HCT116 (cell line): ENCODE results near the gene CYP17A1. TPM values are rescaled to one million over a fixed set of nuclear protein-coding genes. Genes with fewer than 3 reads are reported as not detected.
"Not testable (repeated sequence)": the region's sequence is repeated elsewhere in the genome, so short reads cannot be mapped to it uniquely, and the experiment has no call there.

ENCODE experiments used
- ATAC-seq: fragments of 200-7000 bp; cut with Tn5 transposase; 2 replicates; pipeline ENCODE4 v1.9.1; 2020; ENCODE audit warnings: mild to moderate bottlenecking, moderate library complexity
- BruUV-seq: library from RNA; stranded (reverse); fragments of 400-500 nt; replicated peaks from 2 replicates; lab custom pipeline; 2021; lab: Mats Ljungman, UMichigan
- CTCF ChIA-PET: fragments of 300-600 bp; sonication (Branson Sonifier 250); formaldehyde crosslinking; loops from one replicate; lab custom pipeline; 2021; ENCODE audit warnings: antibody characterized with exemption; lab: Charles Lee
- POLR2A ChIA-PET: fragments of 300-600, 350-600 bp; sonication (Branson Sonifier 250); formaldehyde crosslinking; loops from one replicate; lab custom pipeline; 2021; ENCODE audit warnings: antibody characterized with exemption; lab: Charles Lee
- RAD21 ChIA-PET, 2 experiments: fragments of 300-600 bp; sonication (Branson Sonifier 250); formaldehyde crosslinking; loops; one replicate each; lab custom pipeline; 2023; ENCODE audit warnings: low total read pairs in 2 of 2; ENCODE audit not compliant: uncharacterized antibody in 2 of 2, unreplicated experiment in 2 of 2, low non-redundant PET in 1 of 2; lab: Charles Lee
- DNase-seq: peaks from one replicate; pipeline ENCODE4 v3.0.0-alpha.2; 2010; ENCODE audit warnings: low read depth, low spot score
- H2AFZ ChIP-seq: fragments of 200-600 bp; shearing (Covaris generic), sonication (generic); 2 replicates; pipeline ENCODE4 v1.6.1; 2017; ENCODE audit warnings: low read depth, mixed run types, mixed read lengths, antibody characterized with exemption, low read length; ENCODE audit not compliant: poor library complexity, severe bottlenecking
- H3K27ac ChIP-seq: 2 replicates; pipeline ENCODE4 v1.5.1; 2012; ENCODE audit warnings: low read depth, low read length
- H3K27me3 ChIP-seq: fragments of 200-600 bp; sonication (generic); 2 replicates; pipeline ENCODE4 v1.6.1; 2016; ENCODE audit warnings: mixed run types, low read length, mixed read lengths; ENCODE audit not compliant: insufficient read depth
- H3K36me3 ChIP-seq, 2 experiments: fragments of 200-500 bp in 1 of 2; fragments of 200-600 bp in 1 of 2; sonication (Bioruptor generic) in 1 of 2; sonication (generic) in 1 of 2; 2 replicates each; pipeline versions ENCODE4 v1.5.1 to v1.6.1; 2014 to 2016; ENCODE audit warnings: low read length in 2 of 2, inconsistent platforms in 1 of 2, mixed read lengths in 1 of 2, mixed run types in 1 of 2; ENCODE audit not compliant: insufficient read depth in 2 of 2, control insufficient read depth in 1 of 2
- H3K4me1 ChIP-seq, 2 experiments: fragments of 200-600 bp in 1 of 2; sonication (generic) in 1 of 2; 2 replicates each; pipeline versions ENCODE4 v1.5.1 to v1.6.1; 2012 to 2017; ENCODE audit warnings: low read length in 2 of 2, inconsistent platforms in 1 of 2, mild to moderate bottlenecking in 1 of 2, mixed read lengths in 1 of 2, mixed run types in 1 of 2, moderate library complexity in 1 of 2; ENCODE audit not compliant: insufficient read depth in 2 of 2, control insufficient read depth in 1 of 2
- H3K4me2 ChIP-seq: fragments of 200-600 bp; sonication (generic); 2 replicates; pipeline ENCODE4 v1.6.1; 2017; ENCODE audit warnings: mixed run types, low read length, mixed read lengths
- H3K4me3 ChIP-seq, 2 experiments: fragments of 200-600 bp in 1 of 2; sonication (generic) in 1 of 2; replicated peaks in 1 of 2; 2 replicates each; pipeline ENCODE4 v1.5.1; 2011 to 2016; ENCODE audit warnings: low read length in 2 of 2, control low read depth in 1 of 2, low read depth in 1 of 2, mild to moderate bottlenecking in 1 of 2, mixed read lengths in 1 of 2, mixed run types in 1 of 2
- H3K79me2 ChIP-seq: fragments of 200-600 bp; sonication (generic); 2 replicates; pipeline ENCODE4 v1.6.1; 2017; ENCODE audit warnings: mild to moderate bottlenecking, mixed run types, low read length, moderate library complexity, mixed read lengths; ENCODE audit not compliant: insufficient read depth
- H3K9ac ChIP-seq: fragments of 200-600 bp; sonication (generic); 2 replicates; pipeline ENCODE4 v1.6.1; 2016; ENCODE audit warnings: low read length, mixed read lengths
- H3K9me2 ChIP-seq: fragments of 200-600 bp; sonication (generic), shearing (Covaris generic); 2 replicates; pipeline ENCODE4 v1.6.1; 2017; ENCODE audit warnings: mixed run types, mild to moderate bottlenecking, moderate library complexity; ENCODE audit not compliant: insufficient read depth
- H3K9me3 ChIP-seq, 2 experiments: fragments of 200-500 bp in 1 of 2; fragments of 200-600 bp in 1 of 2; sonication (Bioruptor generic) in 1 of 2; sonication (generic) in 1 of 2; 2 replicates each; pipeline ENCODE4 v1.6.1; 2014 to 2017; ENCODE audit warnings: low read length in 2 of 2, mixed read lengths in 2 of 2, inconsistent platforms in 1 of 2, low read depth in 1 of 2, mild to moderate bottlenecking in 1 of 2, mixed run types in 1 of 2, moderate library complexity in 1 of 2; ENCODE audit not compliant: control insufficient read depth in 1 of 2, insufficient read depth in 1 of 2
- H4K20me1 ChIP-seq: fragments of 200-600 bp; sonication (generic), shearing (Covaris generic); 2 replicates; pipeline ENCODE4 v1.6.1; 2017; ENCODE audit warnings: mixed run types, mild to moderate bottlenecking, moderate library complexity; ENCODE audit not compliant: insufficient read depth
- EGR1 ChIP-seq: IDR thresholded peaks from 2 replicates; pipeline ENCODE4 v1.6.1; 2012; ENCODE audit warnings: low read depth
- YY1 ChIP-seq: IDR thresholded peaks from 2 replicates; pipeline ENCODE4 v1.6.1; 2011; ENCODE audit warnings: low read length, low read depth, moderate library complexity, mild to moderate bottlenecking; ENCODE audit not compliant: insufficient replicate concordance; ENCODE audit errors: extremely low read depth
- intact Hi-C: fragments of 100-400 bp; cut with micrococcal nuclease; formaldehyde crosslinking; loops from 2 replicates; pipeline ENCODE4 v1.10.0; 2022
- total RNA-seq: library from RNA; stranded (reverse); gene quantifications from one replicate; pipeline ENCODE4 v1.2.1, GENCODE V29; 2021; ENCODE audit not compliant: unreplicated experiment
- TF ChIP-seq, protein P1 (sequence below): IDR thresholded peaks from 2 replicates; pipeline ENCODE4 v1.6.1; 2011; ENCODE audit warnings: mild to moderate bottlenecking, low read length, moderate library complexity; ENCODE audit not compliant: insufficient replicate concordance; ENCODE audit errors: extremely low read depth

CYP17A1 gene
- total RNA-seq, 1 experiment from 2014 or later, result 4.0 TPM

DNA sequence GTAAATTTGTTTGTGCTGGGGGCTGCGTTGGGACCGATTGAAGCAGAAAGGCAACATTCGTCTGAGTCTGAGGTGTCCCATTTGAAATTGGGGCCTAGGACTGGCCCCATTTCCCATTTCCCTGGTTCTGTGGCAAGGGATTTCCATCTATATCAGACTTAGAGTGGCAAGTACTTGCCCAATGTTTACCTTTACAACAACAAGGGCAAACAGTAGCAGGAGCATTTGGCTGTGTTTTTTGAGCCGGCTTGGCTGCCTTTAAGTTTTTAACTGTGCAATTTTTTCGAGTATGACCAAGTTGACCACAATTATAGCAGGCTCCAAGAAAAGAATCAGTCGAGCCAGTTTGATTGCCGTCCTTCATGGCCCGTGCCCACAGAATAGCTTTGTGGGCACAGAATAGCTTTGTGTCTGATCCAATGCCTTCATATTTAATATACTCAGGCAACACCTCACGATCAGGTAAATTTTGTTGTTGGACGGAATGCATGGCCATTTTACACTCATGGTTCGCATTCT, 4.7 kb upstream of the CYP17A1 start:
- POLR2A ChIA-PET, result no interaction called here

GRCh38 chr10:102838276-102838927, 1.2 kb upstream of the CYP17A1 start:
- not testable (repeated sequence) for BruUV-seq, H3K4me3 ChIP-seq
- CTCF ChIA-PET, result interaction anchor here (1.5 kb wide), 1 partner anchor 80 kb away, joined by 4 read pairs; the partner anchor contains the start of gene CNNM2

More for the DNA sequence above, 4.7 kb upstream of the CYP17A1 start:
- intact Hi-C loops, result no loop called here
- Histone ChIP-seq H3K9ac (no peak overlapping the region), H3K4me3 (no peak overlapping the region), H3K9me2 (no peaks in the 10 kb centered on the region), H3K79me2 (no peaks in the 10 kb centered on the region), H3K36me3 (no peaks in the 10 kb centered on the region), H2AFZ (no peak overlapping the region), H3K4me2 (no peak overlapping the region), H4K20me1 (no peaks in the 10 kb centered on the region), H3K27me3 (0 out of 2 replicates have a peak, but pooled peaks cover 4% of the 10 kb centered on the region), H3K4me1 (no peaks in the 10 kb centered on the region), H3K27ac (no peak overlapping the region), H3K9me3 (peaks cover 0 to 9% of the 10 kb centered on the region in 2 experiments; a peak in 1 of 4 replicates)
- no peak for ATAC-seq
- ChIA-PET CTCF (interaction anchor here (0.7 kb wide), 1 partner anchor 60 kb away, joined by 3 read pairs; no protein-coding TSS in a partner anchor), RAD21 (no interaction called here)
- no peak for TF ChIP-seq EGR1
- TF ChIP-seq, protein P1, sequence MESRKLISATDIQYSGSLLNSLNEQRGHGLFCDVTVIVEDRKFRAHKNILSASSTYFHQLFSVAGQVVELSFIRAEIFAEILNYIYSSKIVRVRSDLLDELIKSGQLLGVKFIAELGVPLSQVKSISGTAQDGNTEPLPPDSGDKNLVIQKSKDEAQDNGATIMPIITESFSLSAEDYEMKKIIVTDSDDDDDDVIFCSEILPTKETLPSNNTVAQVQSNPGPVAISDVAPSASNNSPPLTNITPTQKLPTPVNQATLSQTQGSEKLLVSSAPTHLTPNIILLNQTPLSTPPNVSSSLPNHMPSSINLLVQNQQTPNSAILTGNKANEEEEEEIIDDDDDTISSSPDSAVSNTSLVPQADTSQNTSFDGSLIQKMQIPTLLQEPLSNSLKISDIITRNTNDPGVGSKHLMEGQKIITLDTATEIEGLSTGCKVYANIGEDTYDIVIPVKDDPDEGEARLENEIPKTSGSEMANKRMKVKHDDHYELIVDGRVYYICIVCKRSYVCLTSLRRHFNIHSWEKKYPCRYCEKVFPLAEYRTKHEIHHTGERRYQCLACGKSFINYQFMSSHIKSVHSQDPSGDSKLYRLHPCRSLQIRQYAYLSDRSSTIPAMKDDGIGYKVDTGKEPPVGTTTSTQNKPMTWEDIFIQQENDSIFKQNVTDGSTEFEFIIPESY, result no peak
- no peak for TF ChIP-seq YY1
- no peak for DNase-seq
- no TSS peak for BruUV-seq

More at GRCh38 chr10:102838276-102838927, 1.2 kb upstream of the CYP17A1 start:
- H3K9me2 ChIP-seq, H3K9ac ChIP-seq, intact Hi-C loops, H3K4me2 ChIP-seq, DNase-seq, H3K4me1 ChIP-seq, ATAC-seq, H4K20me1 ChIP-seq, H3K9me3 ChIP-seq, POLR2A ChIA-PET, H3K27ac ChIP-seq, RAD21 ChIA-PET, H3K79me2 ChIP-seq, H3K27me3 ChIP-seq, H3K36me3 ChIP-seq, H2AFZ ChIP-seq: not testable (repeated sequence)
